Activated CD4-positive, alpha-beta T cell treated with anti-CD3 and anti-CD28 coated beads, Interleukin-2, amount 50 U/mL, for 24 hours (primary cell): ENCODE measurements around the gene TGM1.
A peak's percentile ranks its signal among the peaks of the same experiment; 100 is the strongest.

Experiments used
- DNase-seq, 2 donors: peaks; one replicate each; pipeline ENCODE4 v3.0.0-alpha.2; 2020; ENCODE audit warnings: low read depth in 1 of 2, low spot score in 1 of 2

Gene TGM1

DNA sequence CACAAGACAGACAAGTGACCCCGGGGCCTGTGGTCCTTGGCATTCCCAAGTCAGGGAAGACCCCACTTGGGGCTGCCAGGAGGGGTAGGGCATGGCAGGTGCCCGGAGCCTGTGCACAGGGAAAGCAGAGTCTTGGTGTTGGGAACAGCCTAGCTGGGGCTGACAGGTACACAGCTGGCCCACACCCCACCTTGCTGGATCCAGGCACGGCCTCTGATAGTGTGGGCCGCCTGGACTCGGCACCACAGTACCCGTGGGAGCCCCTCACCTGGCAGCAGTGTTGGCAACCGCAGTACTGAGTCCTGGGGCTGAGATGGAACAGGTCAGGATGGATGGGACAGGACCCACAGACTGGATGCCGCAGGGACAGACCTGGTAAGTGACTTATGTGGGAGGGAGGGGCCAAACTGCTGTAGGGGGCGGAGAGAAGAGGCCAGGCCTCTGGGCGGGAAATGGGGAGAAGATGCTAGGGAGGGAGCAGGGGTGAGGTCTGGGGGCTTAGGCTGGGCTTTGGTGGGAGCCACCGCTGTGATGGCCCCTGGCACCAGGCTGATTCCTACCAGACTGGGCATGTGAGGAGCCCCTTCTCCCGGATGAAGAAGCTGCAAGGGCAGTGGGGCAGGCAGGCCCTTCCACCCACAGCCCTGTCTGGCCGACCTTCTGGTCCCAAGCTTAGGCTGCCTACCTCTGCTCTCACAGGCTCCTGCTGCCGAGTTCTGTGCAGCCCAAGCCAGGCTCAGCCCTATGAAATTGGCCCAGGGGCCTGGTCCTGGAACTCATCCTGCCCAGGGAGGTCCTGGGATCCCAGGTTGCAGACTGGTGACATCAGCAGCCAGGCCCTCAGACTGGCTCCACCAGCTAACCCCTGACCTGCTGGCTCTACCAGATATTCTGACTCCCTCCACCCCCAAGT is at the start of gene TGM1:
Gene TGM1, minus strand, starts transcription at position 357 of the 913 bp plus-strand sequence. CDS start 825 bp downstream, outside the sequence.
- no peak for DNase-seq

DNA sequence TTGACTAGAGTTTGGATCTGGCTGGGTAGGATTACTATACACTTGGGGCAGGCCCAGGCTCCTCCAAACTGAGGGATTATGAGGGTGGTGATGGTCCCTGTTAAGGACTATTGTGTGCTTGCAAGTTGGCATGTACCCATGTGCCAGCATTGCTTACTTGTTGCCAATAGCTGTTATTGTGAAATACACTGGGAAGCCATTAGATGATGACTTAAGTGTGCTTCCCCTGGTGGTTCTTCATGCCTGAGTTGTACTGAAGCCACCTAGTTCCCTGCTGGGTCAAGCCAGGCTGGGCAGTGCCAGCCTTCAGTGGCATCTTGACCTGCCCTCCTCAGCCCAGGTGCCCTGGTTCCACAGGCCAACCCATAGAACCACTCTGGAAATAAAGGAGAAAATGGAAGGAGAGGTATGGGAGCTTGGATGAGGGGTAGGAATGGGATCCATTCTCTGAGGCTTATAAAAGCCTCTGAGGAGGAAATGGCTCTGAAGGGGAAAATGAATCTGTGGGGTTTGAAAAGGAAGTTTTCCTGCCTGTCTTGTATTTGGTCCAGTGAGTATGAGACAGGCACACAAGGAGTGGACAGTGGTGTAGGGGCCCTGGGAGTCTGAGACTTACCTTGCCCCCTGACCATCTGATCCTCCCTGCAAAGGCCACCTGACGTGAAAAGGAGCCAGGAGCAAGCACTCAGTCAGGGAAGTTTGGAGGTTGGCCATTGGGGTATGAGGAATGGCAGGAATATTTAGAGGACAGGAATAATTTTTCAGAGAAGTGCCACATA is 49.0 kb upstream of the TGM1 start:
- no peak for DNase-seq

DNA sequence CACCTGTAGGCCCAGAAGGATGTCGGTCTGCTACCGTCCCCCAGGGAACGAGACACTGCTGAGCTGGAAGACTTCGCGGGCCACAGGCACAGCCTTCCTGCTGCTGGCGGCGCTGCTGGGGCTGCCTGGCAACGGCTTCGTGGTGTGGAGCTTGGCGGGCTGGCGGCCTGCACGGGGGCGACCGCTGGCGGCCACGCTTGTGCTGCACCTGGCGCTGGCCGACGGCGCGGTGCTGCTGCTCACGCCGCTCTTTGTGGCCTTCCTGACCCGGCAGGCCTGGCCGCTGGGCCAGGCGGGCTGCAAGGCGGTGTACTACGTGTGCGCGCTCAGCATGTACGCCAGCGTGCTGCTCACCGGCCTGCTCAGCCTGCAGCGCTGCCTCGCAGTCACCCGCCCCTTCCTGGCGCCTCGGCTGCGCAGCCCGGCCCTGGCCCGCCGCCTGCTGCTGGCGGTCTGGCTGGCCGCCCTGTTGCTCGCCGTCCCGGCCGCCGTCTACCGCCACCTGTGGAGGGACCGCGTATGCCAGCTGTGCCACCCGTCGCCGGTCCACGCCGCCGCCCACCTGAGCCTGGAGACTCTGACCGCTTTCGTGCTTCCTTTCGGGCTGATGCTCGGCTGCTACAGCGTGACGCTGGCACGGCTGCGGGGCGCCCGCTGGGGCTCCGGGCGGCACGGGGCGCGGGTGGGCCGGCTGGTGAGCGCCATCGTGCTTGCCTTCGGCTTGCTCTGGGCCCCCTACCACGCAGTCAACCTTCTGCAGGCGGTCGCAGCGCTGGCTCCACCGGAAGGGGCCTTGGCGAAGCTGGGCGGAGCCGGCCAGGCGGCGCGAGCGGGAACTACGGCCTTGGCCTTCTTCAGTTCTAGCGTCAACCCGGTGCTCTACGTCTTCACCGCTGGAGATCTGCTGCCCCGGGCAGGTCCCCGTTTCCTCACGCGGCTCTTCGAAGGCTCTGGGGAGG is 47.9 kb upstream of the TGM1 start, which contains the start of gene LTB4R:
Gene LTB4R, plus strand, starts transcription at position 857 of the 959 bp plus-strand sequence. CDS start 4,150 bp downstream, outside the sequence.
- DNase-seq = peak in 1 of 2 donors; percentile 47

DNA sequence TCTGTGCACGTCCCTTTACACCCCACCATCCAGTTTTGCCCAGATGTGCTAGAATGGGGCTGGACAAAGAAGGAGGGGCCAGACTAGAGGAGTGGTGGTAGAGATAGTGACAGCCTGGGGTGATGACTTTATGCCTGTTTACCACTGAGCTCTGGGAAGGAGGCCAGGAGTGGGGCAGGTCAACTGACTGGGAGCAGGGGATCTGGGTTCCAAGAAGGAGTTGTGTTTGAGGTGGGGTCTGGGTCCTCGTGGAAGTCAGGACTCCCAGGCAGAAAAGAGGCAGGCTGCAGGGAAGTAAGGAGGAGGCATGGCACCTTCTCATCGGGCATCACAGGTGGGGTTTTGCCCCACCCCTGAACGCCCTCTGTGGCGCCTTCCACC is 47.3 kb upstream of the TGM1 start:
- DNase-seq = no peak

DNA sequence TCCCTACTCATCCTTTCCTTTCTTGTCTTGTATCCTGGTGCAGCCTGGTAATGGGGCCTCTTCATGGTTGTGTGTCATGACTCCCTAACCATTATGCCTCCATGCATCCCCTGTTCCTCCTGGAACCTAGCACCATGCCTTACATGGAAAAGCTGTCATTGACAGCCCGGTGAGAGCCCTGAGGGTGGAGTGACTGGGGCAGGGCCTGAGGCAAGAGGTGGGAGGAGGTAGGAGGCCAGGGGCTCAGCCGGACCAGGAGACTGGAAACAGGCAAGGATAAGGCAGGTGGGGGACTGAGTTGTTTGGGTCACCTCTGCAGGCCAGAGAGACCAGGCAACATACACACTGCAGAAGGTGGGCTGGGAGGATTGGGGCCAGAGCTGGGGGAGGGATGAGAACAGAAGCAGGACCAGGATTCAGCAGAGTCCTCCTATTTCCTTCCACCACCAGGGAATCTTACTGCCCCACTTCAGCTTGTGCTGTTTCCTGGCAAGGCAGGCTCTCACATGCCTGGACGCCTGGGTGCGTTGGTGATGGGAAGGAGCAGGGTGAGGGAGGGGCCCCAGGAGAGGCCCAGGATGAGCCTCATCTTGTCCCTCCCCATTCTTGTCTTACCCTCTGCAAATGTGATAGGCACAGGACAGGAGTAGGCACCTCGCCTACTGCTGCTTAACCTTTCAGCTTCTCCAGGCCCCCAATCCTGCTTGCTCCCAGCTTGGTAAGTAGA is 46.7 kb upstream of the TGM1 start, which contains the start of gene LTB4R2:
Gene LTB4R2, plus strand, starts transcription at position 603 of the 727 bp plus-strand sequence. CDS start 525 bp downstream, outside the sequence.
- DNase-seq = no peak

DNA sequence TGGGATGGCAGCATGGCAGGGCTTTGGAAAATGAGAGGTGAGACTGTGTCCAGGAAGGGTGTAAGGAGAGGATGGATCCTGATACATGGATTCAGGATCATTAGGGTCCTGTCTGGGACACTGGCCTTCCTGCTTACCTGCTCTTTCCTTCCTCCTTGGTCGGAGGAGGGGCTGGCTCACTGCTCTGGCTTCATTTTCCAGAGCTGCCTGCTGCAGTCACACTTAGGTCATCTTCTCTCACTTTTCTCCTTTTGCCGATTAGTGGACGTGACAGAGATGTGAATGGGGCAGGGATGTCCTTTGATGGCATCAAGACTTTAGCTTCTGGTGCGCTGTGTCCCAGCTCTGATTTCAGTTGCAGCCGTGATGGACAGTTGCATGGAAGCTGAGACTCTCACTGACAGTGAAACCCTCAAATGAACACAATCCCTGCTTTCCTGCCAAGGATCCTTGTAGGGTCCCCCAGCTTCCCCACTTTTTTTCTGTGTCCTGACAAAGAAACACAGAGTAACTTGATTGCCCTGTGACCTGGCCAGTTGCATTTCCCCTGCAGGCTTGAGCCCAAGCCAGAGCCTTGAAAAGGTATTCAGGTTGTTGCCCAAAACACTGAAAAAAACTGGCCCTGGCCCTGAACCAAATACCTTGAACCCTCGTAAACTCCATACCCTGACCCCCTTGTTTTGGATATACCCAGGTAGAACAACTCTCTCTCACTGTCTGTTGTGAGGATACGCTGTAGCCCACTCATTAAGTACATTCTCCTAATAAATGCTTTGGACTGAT is 45.6 kb upstream of the TGM1 start:
- DNase-seq = no peak

DNA sequence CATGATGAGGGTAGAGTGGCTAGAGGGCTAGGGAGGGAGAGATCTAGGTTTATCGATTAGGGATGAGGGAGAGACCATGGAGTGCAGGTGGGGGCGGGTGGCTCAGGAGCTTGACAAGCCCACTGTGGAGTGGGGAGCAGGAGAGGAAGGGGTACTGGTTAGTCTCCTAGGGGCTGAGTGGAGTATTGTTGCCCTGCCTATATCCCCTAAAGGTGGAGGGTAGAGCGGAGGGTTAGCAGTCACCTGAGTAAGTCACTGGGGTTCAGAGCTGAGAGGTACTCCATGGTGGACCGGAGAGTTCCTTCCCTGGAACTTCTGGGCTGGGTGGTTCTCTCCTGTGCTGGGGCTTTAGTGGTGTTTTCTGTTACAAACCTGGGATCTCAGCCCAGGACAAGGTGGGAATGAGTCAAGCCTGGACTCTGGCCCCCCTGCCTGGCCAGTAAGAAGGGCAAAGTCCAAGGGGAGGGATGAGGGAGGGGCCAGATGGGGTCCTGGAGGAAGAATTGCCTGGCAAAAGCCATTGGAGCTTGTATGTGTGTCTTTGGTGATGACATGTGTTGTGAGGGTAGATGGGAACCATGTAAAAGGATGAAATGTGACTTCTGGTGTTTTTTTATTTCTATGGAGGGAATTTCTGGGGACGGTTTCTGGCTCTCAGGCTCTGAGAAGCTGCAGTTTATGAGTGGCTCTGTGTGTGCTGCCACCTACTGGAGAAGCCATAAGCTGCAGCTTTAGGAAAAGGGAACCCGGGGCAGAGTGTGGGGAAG is 44.8 kb upstream of the TGM1 start, which contains the start of gene CIDEB:
Gene CIDEB, minus strand, starts transcription at position 403 of the 767 bp plus-strand sequence. Its CDS starts 119 bp downstream, at position 284.
- DNase-seq = peak; percentile 35 to 59

DNA sequence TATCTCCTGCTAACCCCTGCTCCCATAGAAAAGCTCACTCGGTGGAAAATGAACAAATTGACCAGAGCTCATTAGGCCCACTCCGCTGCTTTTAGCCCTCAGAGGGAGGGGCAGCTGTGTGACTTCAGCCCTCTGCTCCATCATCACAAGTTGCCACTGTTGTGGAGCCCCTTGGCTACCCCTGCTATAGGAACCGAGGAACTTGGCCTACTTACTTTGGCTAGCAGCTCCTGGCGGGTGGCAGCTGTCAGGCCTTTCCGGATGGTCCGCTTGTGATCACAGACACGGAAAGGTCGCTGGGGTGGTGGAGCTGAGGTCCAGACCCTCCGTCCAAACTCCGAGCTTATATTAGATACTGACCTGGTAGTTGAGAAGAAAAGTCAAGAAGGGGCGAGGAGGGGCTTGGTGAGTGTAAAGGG is 44.2 kb upstream of the TGM1 start:
- no peak for DNase-seq

DNA sequence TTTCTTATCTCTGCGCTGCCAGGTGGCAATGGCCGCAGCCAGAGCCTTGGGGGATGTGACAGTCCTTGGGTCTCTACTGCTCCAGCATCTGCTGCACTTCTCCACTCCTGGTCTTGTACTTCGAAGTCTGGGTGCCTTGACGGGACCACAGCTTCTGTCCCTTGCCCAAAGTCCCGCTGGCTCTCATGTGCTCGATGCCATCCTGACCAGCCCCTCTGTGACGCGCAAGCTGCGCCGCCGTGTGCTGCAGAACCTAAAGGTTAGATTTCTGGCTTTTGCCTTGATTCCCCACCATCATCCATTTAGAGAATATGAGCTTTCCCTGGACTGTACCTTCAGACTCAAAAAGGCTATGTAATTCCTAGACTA is 41.0 kb upstream of the TGM1 start:
- DNase-seq = no peak

DNA sequence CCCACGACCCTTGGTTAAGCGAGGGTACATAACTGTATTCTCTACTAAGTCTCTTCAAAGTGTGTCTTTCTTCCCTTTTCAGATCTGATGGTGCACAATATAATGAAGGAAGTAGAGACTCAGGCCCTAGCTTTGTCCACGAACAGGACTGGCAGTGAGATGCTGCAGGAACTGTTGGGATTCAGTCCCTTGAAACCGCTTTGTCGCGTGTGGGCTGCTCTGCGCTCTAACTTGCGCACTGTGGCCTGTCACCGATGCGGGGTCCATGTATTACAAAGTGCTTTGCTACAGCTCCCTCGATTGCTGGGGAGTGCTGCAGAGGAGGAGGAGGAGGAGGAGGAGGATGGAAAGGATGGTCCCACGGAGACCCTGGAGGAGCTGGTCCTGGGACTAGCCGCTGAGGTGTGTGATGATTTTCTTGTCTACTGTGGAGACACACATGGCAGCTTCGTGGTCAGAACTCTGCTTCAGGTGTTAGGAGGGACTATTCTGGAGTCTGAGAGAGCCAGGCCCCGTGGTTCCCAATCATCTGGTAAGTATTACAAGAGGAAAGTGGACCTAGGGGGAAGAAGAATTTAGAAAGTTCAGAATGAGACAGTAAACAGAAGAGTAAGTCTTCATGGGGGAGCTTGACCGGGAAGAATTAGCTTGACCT is 37.5 kb upstream of the TGM1 start:
- DNase-seq = no peak

DNA sequence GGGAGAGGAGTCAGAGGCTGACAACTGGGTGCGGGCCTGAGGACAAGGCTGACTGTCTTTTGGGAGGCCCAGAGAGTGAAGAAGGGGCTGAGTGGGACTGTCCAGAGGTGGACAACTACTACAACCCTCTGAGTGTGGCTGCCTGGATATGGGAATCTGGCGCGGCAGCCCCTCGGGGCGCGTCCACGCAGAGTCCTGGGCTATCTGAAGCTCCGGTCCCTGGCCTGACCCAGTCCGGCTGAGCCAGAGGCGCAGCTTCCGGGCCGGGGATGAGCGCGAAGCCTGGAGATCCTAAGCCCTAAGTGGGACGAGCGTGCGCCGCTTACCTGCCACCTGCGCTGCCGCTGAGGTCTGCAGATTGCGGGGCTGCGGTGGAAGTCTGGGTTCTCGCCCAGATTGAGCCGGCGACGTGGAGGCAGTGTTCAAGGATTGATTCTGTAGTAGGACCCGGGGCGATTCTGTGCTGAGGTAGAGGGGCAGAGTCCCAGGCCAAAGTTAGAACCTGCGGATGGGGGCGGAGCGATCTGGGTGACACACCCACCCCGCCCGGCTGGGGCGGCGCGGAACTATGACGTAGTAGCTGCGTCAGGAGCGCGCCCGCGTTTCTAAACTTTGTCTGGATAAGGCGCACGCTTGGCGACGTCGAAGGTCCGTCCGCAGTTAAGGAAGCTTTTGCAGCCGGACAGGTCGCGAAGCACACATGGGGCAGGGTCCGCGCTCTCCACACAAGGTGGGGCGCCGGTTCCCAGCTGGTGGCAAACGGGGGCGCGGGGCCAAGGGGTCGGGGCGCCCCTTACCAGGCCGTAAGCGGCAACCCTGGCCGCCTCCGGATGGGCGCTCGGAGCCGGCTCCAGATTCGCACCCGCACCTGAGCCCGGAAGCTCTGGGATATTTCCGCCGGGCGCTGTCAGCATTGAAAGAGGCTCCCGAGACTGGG is 36.5 kb upstream of the TGM1 start, which contains the start of the genes DHRS1 and NOP9:
Gene DHRS1, minus strand, starts transcription at position 526 of the 937 bp plus-strand sequence. CDS start 674 bp downstream, outside the sequence.
Gene NOP9, plus strand, starts transcription at position 596 of the 937 bp plus-strand sequence. Its CDS starts 105 bp downstream, at position 701.
- peak; percentile 87 to 96 for DNase-seq

DNA sequence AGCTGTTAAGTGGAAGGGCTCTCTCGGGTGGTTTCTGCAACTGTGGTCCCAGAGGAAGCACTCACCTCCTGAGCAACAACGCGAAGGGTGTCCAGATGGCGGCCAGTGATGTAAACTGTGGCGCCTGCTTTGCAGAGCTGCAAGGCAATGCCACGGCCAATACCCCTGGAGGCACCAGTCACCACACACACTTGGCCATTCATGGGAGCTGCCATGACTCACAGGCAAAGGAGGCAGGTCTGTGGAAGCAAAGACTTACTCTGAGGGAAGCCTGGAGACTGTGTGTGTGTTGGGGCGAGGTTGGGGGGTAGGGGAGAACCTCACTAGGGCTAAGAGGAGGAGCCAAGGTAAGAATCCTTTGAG is 35.9 kb upstream of the TGM1 start:
- DNase-seq = no peak

DNA sequence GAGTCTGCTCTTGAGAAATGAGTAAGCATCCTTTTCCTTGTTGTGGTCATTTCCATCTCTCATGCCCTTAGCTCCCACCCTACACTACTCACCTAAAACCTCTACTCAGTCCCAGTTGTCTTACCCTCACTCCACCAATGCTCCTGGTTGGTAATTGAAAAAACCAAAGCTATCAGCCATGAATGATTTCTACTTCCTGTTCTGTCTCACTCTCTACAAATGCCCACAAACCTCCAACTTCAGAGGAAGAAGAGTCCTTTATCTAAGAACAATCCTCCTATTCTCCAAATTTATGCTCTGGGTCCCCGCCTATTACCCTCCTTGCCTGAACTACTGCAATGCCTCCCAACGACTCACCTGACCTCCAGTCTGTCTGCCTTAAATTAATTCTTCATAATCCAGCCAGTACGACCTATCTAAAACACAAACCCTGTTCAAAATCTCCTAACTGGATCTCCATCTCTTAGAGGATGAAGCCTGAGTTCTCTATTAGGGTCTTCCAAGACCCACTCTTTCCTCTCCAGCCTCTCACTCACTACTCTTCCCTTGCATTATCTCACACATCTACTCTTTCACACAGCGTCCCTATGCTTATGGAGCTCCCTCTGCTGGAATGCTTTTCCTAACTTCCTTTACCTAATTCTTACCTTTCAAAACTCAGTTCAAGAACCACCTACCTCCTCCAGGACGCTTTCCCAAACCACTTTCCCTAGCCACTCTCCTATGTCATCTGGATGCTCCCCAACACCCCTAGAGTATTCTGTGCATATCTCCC is 34.4 kb upstream of the TGM1 start:
- no peak for DNase-seq

DNA sequence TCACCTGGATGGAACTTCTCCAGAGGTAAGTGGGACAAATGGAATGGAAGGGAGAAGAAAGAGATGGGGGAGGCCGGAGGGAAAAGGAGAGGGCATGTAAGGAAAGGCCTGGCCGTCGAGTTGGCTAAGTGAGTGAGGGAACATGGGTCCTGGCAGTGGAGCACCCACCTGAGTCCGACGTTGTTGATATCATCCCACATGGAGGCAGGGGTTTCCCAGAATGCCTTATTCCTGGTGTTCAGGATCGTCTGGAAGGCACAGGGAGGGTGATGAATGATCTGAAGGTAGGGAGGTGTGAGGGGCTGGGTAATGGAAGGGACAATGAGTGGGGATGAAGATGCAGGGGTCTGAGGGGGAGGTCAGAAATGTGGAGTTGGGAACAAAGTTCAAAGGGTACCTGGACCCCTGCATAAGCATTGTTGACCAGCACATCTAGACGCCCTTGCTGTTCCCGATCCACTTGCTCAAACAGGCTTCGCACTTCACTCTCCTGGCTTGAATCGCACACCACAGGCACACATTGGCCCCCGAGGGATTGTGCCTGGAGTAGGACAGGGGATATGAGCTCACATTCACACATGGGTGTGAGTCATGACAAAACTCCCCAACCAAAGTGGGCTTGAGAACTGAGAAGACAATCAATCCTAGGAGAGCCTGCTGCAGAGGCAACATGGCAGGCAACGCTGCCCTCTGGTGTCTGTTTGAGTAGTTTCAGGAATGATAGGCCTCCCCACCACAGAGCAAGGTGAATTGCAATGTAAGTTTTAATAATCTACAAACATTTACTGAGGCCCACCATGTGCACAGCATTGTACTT is 33.6 kb upstream of the TGM1 start:
- DNase-seq = peak; percentile 45 to 71

DNA sequence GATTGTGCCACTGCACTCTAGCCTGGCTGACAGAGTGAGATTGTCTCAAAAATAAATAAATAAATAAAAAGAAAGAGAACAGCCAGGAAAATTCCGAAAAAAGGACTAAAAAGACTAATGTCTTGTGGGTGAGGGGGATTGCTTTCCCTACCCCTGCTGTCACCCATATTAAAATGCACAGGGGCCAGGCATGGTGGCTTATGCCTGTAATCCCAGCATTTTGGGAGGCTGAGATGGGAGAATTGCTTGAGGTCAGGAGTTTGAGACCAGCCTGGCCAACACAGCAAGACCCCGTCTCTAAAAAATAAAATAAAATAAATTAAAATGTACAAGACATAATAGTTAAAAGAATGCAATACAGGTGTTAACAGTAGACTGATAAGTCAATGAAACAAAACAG is 30.5 kb upstream of the TGM1 start:
- no peak for DNase-seq
